Ovary (tissue), 3 donors: ENCODE measurements around the gene NAV2.

ENCODE experiments used
- EP300 ChIP-seq: sonication (generic); formaldehyde crosslinking; IDR thresholded peaks from one replicate; pipeline ENCODE4 v1.6.1; 2017; ENCODE audit warnings: antibody characterized with exemption
- POLR2A ChIP-seq: fragments of 450-650 bp; IDR thresholded peaks from one replicate; pipeline ENCODE4 v1.6.1; 2017; ENCODE audit warnings: antibody characterized with exemption, mild to moderate bottlenecking, moderate library complexity
- TF ChIP-seq, protein P1 (sequence below), 3 donors: fragments of 450-650 bp in 2 of 3; fragments of 200-600 bp in 1 of 3; IDR thresholded peaks; one replicate each; pipeline versions ENCODE4 v1.5.1 to v1.8.0; 2016 to 2022; ENCODE audit warnings: antibody characterized with exemption in 3 of 3, mild to moderate bottlenecking in 1 of 3
- donor health status: DM: no; HTN: no; CAD: no.

DNA sequence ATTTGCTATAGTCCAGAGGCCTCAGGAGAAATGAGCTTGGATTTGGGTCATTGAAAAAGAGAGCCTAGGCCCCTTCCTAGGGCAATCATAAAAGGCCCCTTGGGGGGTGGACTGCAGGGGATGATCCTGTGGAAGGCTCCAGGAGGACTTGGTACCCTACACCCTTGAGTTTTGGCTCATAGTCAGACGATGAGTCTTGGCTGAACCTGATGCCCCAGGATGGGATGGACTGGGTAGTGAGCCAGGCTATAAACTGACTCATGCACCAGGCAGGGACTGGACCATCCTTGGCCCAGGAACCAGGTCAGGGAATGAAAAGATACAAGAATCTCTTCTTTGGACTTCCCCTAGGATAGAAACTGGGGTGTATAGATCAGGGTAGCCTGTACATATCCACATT, 54.2 kb downstream of the NAV2 start:
- TF ChIP-seq EP300 (no peak), POLR2A (no peak)
- TF ChIP-seq, protein P1, sequence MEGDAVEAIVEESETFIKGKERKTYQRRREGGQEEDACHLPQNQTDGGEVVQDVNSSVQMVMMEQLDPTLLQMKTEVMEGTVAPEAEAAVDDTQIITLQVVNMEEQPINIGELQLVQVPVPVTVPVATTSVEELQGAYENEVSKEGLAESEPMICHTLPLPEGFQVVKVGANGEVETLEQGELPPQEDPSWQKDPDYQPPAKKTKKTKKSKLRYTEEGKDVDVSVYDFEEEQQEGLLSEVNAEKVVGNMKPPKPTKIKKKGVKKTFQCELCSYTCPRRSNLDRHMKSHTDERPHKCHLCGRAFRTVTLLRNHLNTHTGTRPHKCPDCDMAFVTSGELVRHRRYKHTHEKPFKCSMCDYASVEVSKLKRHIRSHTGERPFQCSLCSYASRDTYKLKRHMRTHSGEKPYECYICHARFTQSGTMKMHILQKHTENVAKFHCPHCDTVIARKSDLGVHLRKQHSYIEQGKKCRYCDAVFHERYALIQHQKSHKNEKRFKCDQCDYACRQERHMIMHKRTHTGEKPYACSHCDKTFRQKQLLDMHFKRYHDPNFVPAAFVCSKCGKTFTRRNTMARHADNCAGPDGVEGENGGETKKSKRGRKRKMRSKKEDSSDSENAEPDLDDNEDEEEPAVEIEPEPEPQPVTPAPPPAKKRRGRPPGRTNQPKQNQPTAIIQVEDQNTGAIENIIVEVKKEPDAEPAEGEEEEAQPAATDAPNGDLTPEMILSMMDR (IDR thresholded peaks at IDR 0.05) = no peak
